Lung microvascular endothelial cell (primary cell): ENCODE measurements around the gene PLCB1. TPM values are rescaled to one million over a fixed set of nuclear protein-coding genes. Genes with fewer than 3 reads are reported as not detected.
"Not testable (repeated sequence)": the region's sequence is repeated elsewhere in the genome, so short reads cannot be mapped to it uniquely, and the experiment has no call there.

Experiments
- DNase-seq, 2 donors: peaks; one replicate each; pipeline versions ENCODE4 v3.0.0 to v3.0.0-alpha.2; 2010; ENCODE audit warnings: low read depth in 2 of 2
- total RNA-seq: library from RNA; depleted of rRNA; stranded (reverse); fragments of >200 nt; gene quantifications from 2 replicates; pipeline ENCODE4 v1.2.1, GENCODE V29; 2014

PLCB1 gene
- total RNA-seq, 1 donor from 2014 or later: 12.3 TPM

- DNase-seq: not testable (repeated sequence)
Measured at GRCh38 chr20:8436938-8437337, 304.9 kb downstream of the PLCB1 start.

- DNase-seq: no peak
Measured at GRCh38 chr20:8438748-8439147, 306.7 kb downstream of the PLCB1 start.

DNA sequence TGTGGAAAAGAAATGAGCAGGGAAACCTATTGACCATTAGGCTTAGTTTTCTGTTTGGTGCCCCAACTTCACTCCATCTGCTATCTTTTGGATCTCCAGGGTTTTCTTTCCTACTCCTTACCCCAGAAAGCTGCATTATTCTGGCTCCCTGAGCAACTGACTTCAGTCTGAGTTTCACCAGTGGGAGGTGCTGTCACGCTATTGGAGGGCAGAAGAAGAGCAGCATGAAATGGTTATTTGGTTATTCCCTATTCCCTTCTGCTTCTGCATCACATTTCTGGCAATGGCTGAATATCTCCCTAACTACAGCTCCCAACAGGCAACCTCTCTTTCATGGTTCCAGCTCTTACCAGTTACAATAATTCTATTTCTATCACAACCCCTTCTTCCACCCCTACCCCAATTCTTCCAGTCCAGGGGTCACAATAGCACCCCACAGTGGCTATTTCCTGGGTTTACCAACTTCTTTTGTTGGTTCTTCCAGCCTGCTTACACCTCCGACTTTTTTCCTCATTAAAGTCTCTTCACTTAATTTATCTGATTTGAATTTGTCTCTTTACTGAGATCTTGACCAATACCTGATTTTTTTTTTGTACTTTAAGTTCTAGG, 311.5 kb downstream of the PLCB1 start:
- DNase-seq: no peak

DNA sequence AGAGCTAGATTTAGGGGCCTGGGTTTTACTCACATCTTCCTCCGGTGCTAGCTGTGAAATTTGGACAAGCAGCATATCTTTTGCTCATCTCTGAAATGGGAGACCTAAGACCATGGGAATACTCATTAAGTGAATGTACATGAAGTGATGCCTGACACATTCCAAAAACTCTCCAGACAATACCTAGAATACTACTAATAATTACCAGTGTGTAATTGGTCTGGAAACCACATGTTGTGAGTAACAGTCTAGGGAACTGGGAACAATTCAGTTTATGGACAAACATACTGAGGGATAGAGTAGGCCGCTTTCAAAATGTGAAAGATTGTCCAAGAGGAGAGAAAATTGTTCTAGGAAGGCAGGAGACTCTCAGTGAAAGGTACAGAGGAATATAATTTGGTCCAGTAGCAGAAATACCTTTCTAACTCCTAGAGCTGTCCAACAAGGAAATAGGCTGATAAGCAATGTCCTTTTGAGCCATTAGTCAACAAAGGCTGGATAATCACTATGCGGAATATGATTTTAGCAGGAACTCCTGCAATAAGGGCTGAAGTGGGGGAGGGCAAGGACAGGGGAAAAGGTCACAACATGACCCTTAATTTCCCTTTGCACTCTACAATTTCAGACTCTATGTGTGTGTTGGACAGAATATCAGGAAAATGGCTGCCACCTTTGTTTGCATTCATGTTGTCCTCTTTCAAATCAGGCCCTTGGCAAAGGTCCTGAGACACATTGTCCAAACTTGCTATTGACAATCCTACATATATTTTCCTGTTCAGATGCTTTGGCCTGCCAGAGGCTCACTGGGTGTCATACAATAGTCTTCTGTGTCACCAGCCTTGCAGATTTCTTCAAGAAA, 315.4 kb downstream of the PLCB1 start:
- peak in 1 of 2 donors; percentile 74 for DNase-seq

DNA sequence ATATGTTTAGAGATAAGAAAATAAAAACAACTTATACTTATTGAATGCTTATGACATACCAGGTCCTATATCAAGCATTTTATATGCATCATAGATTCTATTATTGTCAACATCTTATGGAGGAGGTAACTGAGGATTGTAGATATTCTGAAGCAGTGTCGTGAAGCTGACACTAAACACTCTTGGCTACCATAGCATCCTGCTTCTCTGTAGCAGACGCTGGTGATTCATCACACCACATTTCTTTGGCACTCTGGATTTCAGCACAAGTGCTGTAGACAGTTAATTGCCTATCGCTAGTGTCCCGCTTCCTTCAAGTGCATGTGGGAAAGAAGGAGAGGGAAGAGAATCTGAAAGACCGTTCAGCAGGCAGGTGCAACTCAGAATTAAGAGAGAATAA, 317.1 kb downstream of the PLCB1 start:
- DNase-seq: peak in 1 of 2 donors; percentile 7

GRCh38 chr20:8454137-8454712, 322.2 kb downstream of the PLCB1 start:
- DNase-seq: peak; percentile 85 to 89

GRCh38 chr20:8456765-8457164, 324.7 kb downstream of the PLCB1 start:
- DNase-seq: no peak

DNA sequence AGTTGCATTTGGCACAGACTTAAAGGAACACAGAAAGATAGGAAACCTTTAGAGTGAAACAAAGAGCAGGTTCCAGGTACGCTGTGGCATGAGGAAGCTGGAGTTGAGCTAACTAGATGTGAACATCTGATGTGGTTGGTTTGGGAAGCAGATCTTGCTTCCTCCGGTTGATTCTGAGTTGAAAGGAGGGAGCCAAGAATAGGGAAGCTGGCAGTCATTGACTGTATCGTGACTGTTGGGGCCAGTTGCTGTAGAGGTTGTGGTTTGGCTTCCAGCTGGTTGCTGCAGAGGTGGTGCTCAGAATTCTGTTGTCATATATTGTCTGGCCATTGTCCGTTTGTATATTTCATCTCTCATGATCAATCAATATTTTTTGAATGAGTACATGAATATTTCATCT, 325.9 kb downstream of the PLCB1 start:
- no peak for DNase-seq

DNA sequence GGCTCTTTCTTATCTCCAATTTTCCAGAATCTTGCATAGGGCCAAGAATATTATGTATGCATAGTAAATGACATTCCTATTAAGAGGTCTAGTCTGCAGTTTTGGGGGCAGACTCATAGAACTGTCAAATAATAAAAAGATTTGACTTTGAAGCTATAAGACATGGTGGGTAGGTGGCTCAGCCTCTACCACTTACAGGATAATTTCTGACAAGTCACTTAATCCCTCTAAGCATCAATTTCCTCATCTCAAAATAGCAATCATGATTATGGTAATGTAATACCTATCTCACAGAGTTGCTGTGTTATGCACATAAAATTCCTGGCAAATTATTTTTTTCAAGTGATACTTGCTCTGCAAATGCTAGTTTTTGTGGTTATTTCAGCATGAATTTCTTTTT, 329.1 kb downstream of the PLCB1 start:
- no peak for DNase-seq

GRCh38 chr20:8464368-8464767, 332.3 kb downstream of the PLCB1 start:
- no peak for DNase-seq

- not testable (repeated sequence) for DNase-seq
Measured at GRCh38 chr20:8466781-8467180, 334.7 kb downstream of the PLCB1 start.

- no peak for DNase-seq
Measured at GRCh38 chr20:8470156-8470555, 338.1 kb downstream of the PLCB1 start.

DNA sequence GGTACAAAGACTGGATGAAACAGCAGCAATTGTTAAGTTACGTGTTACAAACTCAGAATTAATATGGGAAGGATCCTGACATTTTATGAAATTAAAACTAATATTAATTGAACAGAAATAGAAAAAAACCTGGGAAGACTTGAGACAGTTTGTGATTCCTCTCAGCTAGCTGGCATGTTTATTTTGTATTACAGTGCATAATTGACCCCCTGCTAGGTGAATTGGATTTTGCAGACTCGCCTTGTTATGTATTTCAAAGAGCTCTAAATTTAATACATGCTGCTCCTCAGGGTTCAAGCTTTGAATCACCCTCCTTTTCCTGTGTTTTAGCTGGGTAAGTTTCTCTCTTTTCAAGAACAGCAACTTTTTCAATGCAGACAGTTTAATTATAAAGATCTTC, 339.4 kb downstream of the PLCB1 start:
- no peak for DNase-seq

- no peak for DNase-seq
Measured at GRCh38 chr20:8473459-8473858, 341.4 kb downstream of the PLCB1 start.

DNA sequence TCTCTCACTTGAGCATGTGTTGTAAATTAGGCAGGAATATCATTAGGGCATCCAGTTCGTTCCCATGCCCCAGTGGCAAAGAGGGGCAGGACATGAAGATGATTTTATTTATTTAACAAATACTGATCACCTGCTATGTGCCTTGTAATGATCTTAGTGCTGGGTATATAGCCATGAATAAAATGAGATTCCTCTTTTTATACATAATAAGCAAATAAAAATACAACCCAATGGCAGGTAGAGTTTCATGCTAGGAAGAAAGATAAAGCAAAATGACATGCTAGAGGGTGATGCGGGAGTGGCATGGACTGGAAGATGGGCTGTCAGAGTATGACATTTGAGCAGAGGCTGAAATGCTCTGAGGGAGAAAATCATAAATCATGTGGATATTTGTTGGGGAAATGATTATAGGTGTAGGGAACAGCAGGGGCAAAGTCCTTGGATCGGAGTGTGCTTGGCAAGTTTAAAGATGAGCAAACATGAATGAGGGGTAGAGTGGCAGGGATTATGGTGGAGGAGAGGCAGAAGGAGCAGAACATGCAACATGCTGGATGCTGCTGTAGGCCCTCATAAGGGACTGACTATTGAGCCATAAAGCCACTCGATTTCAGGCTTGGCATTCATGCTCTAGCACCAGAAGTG, 342.1 kb downstream of the PLCB1 start:
- DNase-seq: no peak

DNA sequence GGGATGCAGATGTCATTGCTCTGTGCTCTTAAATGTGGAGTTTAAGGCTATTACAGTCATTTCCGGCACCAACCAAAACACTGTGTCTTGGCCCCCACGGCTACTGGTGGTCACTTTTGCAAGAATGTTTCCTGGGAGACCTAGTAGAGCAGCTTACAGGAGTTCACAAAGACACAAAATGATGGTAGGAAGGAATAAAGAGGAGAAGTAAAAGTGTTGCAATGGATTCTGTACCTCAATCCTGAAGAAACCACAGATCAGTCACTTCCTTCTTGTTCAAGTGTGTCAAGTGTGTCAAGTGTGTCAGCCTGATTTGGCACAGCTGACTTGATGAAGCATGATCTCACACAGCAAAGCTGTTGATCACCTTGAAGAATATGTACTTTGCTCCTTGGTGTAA, 344.0 kb downstream of the PLCB1 start:
- DNase-seq: peak in 1 of 2 donors; percentile 21

- DNase-seq: no peak
Measured at GRCh38 chr20:8480597-8480996, 348.5 kb downstream of the PLCB1 start.

- no peak for DNase-seq
Measured at GRCh38 chr20:8487696-8488095, 355.6 kb downstream of the PLCB1 start.

DNA sequence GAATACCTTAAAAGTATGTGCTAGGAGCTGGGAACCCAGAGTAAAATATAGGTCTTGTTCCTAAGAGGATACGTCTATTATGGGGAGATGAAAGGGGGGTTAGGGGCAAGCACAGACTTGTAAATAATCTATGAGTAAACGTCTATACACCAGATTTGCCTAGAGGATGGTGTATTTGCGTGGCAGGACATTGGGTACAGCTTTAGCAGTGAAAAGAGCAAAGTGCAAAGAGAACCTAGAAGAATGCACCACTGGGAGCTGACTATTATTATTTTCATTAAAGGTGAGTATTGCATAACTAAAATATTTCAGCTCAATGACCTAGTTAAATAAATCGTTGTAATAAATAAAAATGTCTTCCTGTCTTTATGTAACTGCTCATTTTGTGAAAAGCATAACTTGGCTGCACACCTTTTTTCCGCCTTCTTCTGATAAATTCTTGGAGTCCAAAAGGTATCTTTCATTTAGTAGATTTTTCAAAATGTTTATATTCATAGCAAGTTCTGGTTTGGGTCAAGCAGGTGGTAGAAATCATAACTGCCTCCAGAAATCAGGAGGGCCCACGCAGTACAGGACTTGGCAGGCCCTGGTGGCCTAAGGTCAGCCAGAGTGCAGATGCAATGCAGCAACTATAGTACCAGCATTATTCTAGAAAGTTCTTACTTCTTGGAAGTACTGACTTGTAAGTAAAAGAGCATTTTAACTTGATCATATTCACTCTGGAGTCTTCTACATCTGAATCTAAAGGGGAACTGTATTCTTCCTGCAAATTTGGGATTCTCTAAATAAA, 357.2 kb downstream of the PLCB1 start:
- no peak for DNase-seq

DNA sequence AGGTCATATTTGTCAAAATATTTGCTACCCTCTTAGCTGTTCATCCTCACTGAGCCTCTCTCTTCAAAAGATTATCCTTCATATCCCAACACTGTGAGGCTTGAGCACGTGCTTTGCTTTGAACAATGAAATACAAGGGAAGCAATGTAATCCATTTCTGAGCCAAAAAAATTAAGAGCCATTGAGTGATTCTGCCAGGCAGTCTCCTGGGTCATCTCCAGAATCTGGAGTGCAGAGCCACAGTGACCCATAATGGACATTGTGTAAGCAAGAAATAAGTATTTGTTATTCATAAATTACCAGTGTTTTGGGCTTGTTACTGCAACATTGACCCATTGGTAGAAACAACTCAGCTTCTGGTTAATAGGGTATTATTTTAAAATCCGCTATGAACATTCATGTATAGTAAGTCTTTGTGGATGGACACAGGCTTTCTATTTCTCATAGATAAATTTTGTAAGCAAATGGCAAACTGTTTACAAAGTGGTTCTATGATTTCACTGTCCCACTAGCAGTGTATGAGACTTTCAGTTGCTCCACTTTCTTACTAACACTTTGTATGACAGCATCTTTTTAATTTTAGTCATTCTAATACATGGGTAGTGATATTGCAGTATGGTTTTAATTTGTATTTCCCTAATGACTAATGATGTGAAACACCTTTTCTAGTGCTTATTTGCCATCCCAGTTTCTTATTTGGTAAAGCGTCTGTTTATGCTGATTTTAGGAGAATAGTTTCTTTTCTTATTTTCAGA, 358.2 kb downstream of the PLCB1 start:
- DNase-seq: no peak

DNA sequence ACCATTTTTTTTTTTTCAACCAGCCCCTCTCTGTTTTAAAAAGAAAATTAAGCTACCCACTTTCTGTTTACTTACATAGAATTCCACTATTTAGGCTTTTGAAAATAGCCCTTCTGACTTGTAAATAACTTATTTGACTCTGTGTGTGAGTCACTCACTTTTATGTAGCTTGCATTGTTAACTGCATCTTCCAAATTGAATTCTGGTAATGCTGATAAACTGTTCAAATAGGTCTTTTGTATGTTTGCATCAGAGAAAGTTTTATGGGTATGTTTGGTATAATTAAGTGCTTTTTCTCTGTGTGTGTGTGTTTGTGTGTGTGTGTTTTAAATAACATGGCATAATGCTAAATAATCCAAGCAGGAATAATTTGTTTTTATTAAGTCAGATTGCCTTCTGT, 360.1 kb downstream of the PLCB1 start:
- DNase-seq: no peak
